GM19468 (cell line): Measurements from ENCODE around the gene TRIM31.

Experiments used
- ATAC-seq: cut with Tn5 transposase; IDR thresholded peaks from one replicate; pipeline ENCODE4 v1.9.1; 2021; ENCODE audit warnings: mild to moderate bottlenecking, moderate library complexity, moderate number of reproducible peaks; ENCODE audit not compliant: unreplicated experiment; ENCODE audit errors: extremely low read depth

TRIM31 gene

GRCh38 chr6:30113003-30113759 lies at the start of gene TRIM31:
TRIM31 (minus strand) TSS chr6:30113090; CDS start chr6:30112805, 285 bp downstream.
- ATAC-seq: no peak

- ATAC-seq: no peak
These were observed 49.6 kb upstream of the TRIM31 start for GRCh38 chr6:30162265-30163089.

GRCh38 chr6:30160785-30161531 lies 48.1 kb upstream of the TRIM31 start, which contains the start of gene TRIM10:
TRIM10 (minus strand) TSS chr6:30161211; CDS start chr6:30160858, 353 bp downstream.
- no peak for ATAC-seq

- no peak for ATAC-seq
These were observed 47.3 kb upstream of the TRIM31 start for GRCh38 chr6:30160008-30160784.

GRCh38 chr6:30158475-30159040 lies 45.7 kb upstream of the TRIM31 start:
- no peak for ATAC-seq

- ATAC-seq: no peak
These were observed 45.1 kb upstream of the TRIM31 start for GRCh38 chr6:30157999-30158398.

GRCh38 chr6:30157581-30157980 lies 44.7 kb upstream of the TRIM31 start:
- ATAC-seq: no peak

GRCh38 chr6:30156774-30157173 lies 43.9 kb upstream of the TRIM31 start:
- ATAC-seq: no peak

GRCh38 chr6:30156262-30156599 lies 43.3 kb upstream of the TRIM31 start:
- ATAC-seq: no peak

- ATAC-seq: no peak
These were observed 42.8 kb upstream of the TRIM31 start for GRCh38 chr6:30155520-30156261.

- ATAC-seq: no peak
These were observed 42.0 kb upstream of the TRIM31 start for GRCh38 chr6:30154709-30155519.

GRCh38 chr6:30154061-30154460 lies 41.2 kb upstream of the TRIM31 start:
- no peak for ATAC-seq

- no peak for ATAC-seq
These were observed 40.2 kb upstream of the TRIM31 start for GRCh38 chr6:30152910-30153610.

GRCh38 chr6:30152016-30152673 lies 39.3 kb upstream of the TRIM31 start:
- ATAC-seq: no peak

GRCh38 chr6:30151580-30151979 lies 38.7 kb upstream of the TRIM31 start:
- ATAC-seq: no peak

- ATAC-seq: no peak
These were observed 37.9 kb upstream of the TRIM31 start for GRCh38 chr6:30150671-30151395.
